Ovary (tissue), 9 donors: ENCODE measurements around the gene RBM42. TPM values are rescaled to one million over a fixed set of nuclear protein-coding genes. Genes with fewer than 3 reads are reported as not detected.

Source experiments
- DNase-seq, 5 donors: peaks; one replicate each; pipeline ENCODE4 v3.0.0-alpha.2; 2019 to 2020
- H3K27ac ChIP-seq, 2 donors: fragments of 200-600 bp; one replicate each; pipeline versions ENCODE4 v1.5.1 to v1.8.0; 2019 to 2022
- H3K27me3 ChIP-seq: fragments of 200-600 bp; one replicate; pipeline ENCODE4 v1.8.0; 2022
- H3K36me3 ChIP-seq: fragments of 200-600 bp; sonication (generic); one replicate; pipeline ENCODE4 v1.5.1; 2019
- H3K4me1 ChIP-seq: one replicate; pipeline ENCODE4 v1.8.1; 2013; ENCODE audit warnings: mild to moderate bottlenecking, moderate library complexity; ENCODE audit not compliant: insufficient read depth
- H3K4me3 ChIP-seq: fragments of 200-600 bp; sonication (generic); one replicate; pipeline ENCODE4 v1.5.1; 2017
- H3K9me3 ChIP-seq, 2 donors: fragments of 200-600 bp in 1 of 2; sonication (generic) in 1 of 2; one replicate each; pipeline versions ENCODE4 v1.5.1 to v1.8.1; 2013 to 2019; ENCODE audit warnings: mild to moderate bottlenecking in 1 of 2, moderate library complexity in 1 of 2
- CTCF ChIP-seq, 3 donors: fragments of 450-650 bp in 2 of 3; fragments of 200-600 bp in 1 of 3; IDR thresholded peaks; one replicate each; pipeline versions ENCODE4 v1.5.1 to v1.8.0; 2016 to 2022; ENCODE audit warnings: antibody characterized with exemption in 3 of 3, mild to moderate bottlenecking in 1 of 3
- EP300 ChIP-seq: sonication (generic); formaldehyde crosslinking; IDR thresholded peaks from one replicate; pipeline ENCODE4 v1.6.1; 2017; ENCODE audit warnings: antibody characterized with exemption
- POLR2A ChIP-seq: fragments of 450-650 bp; IDR thresholded peaks from one replicate; pipeline ENCODE4 v1.6.1; 2017; ENCODE audit warnings: antibody characterized with exemption, mild to moderate bottlenecking, moderate library complexity
- WGBS, 3 donors: extraction: QIAGEN DNeasy Blood & Tissue Kit in 1 of 3; methylation state at CpG; one replicate each; pipeline versions ENCODE4 v1.1.5 to v1.1.7; 2013 to 2017; 5-methylcytosine and 5-hydroxymethylcytosine counted together
- intact Hi-C, 4 donors: fragments of 100-400 bp; cut with DNase I; formaldehyde crosslinking; loops; one replicate each; pipeline versions ENCODE4 v1.11.0 to v1.15.1; 2022 to 2023
- polyA plus RNA-seq, 2 donors: library from polyadenylated mRNA; stranded (reverse); fragments of 200-250 nt in 1 of 2; fragments of 350-450 nt in 1 of 2; fragmentation: Illumina TruSeq in 1 of 2; extraction: RNeasy Lipid Tissue Mini Kit (QIAGEN cat#74804) in 1 of 2; gene quantifications; one replicate each; pipeline ENCODE4 v1.2.3, GENCODE V29; 2013 to 2014
- total RNA-seq, 7 donors: library from RNA; depleted of rRNA in 2 of 7; stranded (reverse); fragments of >200 nt in 2 of 7; fragmentation: NEBNext Ultra II Directional in 3 of 7; extraction: Animal tissue kit (Norgen Biotek cat#: 25700) in 3 of 7; gene quantifications; one replicate each; pipeline versions ENCODE4 v1.1.0 to v1.2.4, GENCODE V29; 2016 to 2023
- donor health status: DM: no; HTN: no; CAD: no; lungs with moderate emphysema.
- donor health status: DM: no; HTN: no; CAD: no.
- donor health status: Bipolar disorder and iron deficiency.
- donor health status: DM: yes; HTN: yes; CAD: no.
- donor health status: DM: no; HTN: no; CAD: no.
- donor health status: DM: yes; HTN: yes; CAD: no.

RBM42 gene
- total and polyA plus RNA-seq, 9 donors: 6.1 to 90.4 (median 75.3) TPM

DNA sequence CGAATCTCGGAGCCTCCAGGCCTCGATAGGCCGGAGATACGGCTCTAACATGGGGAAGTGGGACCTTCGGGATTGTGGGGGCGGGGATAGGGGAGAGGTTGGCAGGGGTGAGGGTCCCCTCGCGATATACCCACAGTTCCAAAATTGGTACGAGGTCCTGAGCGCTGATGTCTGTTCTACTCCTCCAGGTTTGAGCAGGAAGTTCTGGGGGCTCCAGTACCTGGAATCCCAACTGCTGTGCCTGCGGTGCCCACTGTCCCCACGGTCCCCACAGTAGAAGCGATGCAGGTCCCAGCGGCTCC is 447 bp downstream of the RBM42 start:
- H3K4me1 ChIP-seq: peaks cover 4% of the 10 kb centered on the region
- intact Hi-C loops: no loop called here
- H3K27me3 ChIP-seq: no peaks in the 10 kb centered on the region
- WGBS, 3 donors: 4 to 13% (median 6%) methylated on average over 7 to 15 of the region's 15 CpGs
- TF ChIP-seq CTCF (IDR thresholded peaks at IDR 0.05): no peak
- TF ChIP-seq POLR2A: no peak
- TF ChIP-seq EP300: no peak
- no peaks in the 10 kb centered on the region for H3K9me3 ChIP-seq
- DNase-seq: no peak
- H3K27ac ChIP-seq: peak overlapping the region; percentile 90 to 97
- peak overlapping the region; percentile 61 for H3K4me3 ChIP-seq
- H3K36me3 ChIP-seq: no peaks in the 10 kb centered on the region

DNA sequence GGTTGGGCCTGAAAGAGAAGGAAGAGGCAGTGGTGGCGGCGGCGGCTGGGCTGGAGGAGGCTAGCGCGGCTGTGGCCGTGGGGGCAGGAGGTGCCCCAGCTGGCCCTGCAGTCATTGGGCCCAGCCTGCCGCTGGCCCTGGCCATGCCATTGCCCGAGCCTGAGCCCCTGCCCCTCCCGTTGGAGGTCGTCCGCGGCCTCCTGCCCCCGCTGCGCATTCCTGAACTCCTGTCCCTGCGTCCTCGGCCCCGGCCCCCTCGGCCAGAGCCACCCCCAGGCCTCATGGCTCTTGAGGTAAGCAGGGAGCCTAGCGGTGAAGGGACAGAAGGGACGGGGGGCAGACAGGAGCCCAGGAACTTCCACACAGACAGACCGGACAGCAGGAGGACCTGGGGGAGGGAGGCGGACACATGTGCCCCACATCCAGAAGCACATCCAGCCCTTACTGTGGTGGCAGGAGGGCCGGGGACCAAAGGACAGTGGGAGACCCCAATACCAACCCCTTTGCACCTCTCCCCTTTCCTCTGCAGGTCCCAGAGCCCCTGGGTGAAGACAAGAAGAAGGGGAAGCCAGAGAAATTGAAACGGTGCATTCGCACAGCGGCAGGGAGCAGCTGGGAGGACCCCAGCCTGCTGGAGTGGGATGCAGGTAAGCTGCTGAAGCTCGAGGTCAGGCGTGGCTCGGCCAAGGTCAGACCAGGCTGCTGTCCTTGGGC is 5.0 kb downstream of the RBM42 start:
- TF ChIP-seq CTCF (IDR thresholded peaks at IDR 0.05): no peak
- TF ChIP-seq POLR2A: no peak
- TF ChIP-seq EP300: no peak
- no peak for DNase-seq
- 82 to 88% (median 82%) methylated on average over 29 of the region's 29 CpGs for WGBS, 3 donors
- Histone ChIP-seq H3K4me1 (peaks cover 5% of the 10 kb centered on the region), H3K27ac (no peak overlapping the region), H3K27me3 (no peaks in the 10 kb centered on the region), H3K36me3 (no peaks in the 10 kb centered on the region), H3K9me3 (no peaks in the 10 kb centered on the region), H3K4me3 (no peak overlapping the region)
- intact Hi-C loops: no loop called here

DNA sequence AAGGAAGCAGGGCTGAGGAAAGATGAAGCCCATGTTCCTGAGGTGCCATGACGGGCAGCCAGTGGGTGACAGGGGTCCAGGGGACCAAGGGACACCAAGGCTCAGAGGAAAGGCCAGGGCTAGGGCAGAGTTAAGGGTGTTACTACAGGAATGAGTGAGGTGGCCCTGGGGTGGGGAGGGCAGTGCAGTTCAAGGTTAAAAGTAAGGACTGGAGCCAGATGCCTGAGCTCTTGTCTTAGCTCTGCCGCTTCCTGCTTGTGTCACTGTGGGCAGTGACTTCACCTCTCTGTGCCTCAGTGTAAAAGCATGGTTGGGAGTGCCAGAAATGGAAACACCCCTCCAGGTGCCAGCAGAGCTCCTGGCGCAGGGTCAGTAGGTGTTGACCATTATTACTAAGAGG is 7.8 kb downstream of the RBM42 start:
- intact Hi-C loops: no loop called here
- no peaks in the 10 kb centered on the region for H3K36me3 ChIP-seq
- H3K27me3 ChIP-seq: no peaks in the 10 kb centered on the region
- no peaks in the 10 kb centered on the region for H3K9me3 ChIP-seq
- WGBS, 3 donors: 90 to 95% (median 94%) methylated on average over 3 of the region's 3 CpGs
- H3K4me1 ChIP-seq: peaks cover 2% of the 10 kb centered on the region
- DNase-seq: no peak
- no peak overlapping the region for H3K4me3 ChIP-seq
- no peak for TF ChIP-seq POLR2A
- TF ChIP-seq CTCF (IDR thresholded peaks at IDR 0.05): no peak
- no peak for TF ChIP-seq EP300
- no peak overlapping the region for H3K27ac ChIP-seq

GRCh38 chr19:35637165-35637564 is 8.3 kb downstream of the RBM42 start:
- H3K27ac ChIP-seq: no peak overlapping the region
- no peak for DNase-seq
- TF ChIP-seq EP300 (no peak), POLR2A (no peak), CTCF (IDR thresholded peaks at IDR 0.05) (no peak)
- H3K27me3 ChIP-seq: no peaks in the 10 kb centered on the region
- H3K4me1 ChIP-seq: peaks cover 2% of the 10 kb centered on the region
- intact Hi-C loops: no loop called here
- H3K9me3 ChIP-seq: no peaks in the 10 kb centered on the region
- WGBS, 3 donors: 90 to 91% (median 91%) methylated on average over 25 of the region's 25 CpGs
- H3K36me3 ChIP-seq: no peaks in the 10 kb centered on the region
- no peak overlapping the region for H3K4me3 ChIP-seq
